GM18907 (cell line): ENCODE measurements around the gene CD79B.

Source experiments
- ATAC-seq: cut with Tn5 transposase; IDR thresholded peaks from one replicate; pipeline ENCODE4 v1.9.1; 2021; ENCODE audit warnings: mild to moderate bottlenecking, moderate library complexity; ENCODE audit not compliant: unreplicated experiment

CD79B gene

GRCh38 chr17:63931981-63932561 lies at the start of gene CD79B:
Gene CD79B (minus strand): TSS chr17:63932331. CDS start chr17:63932261, 70 bp downstream.
- peak; percentile 75 for ATAC-seq

- no peak for ATAC-seq
Measured at GRCh38 chr17:63978272-63979200, 46.4 kb upstream of the CD79B start.

- ATAC-seq: no peak
Measured at GRCh38 chr17:63976702-63977101, 44.6 kb upstream of the CD79B start.

GRCh38 chr17:63975541-63976092 lies 43.5 kb upstream of the CD79B start:
- no peak for ATAC-seq

GRCh38 chr17:63974594-63975192 lies 42.6 kb upstream of the CD79B start:
- ATAC-seq: no peak

GRCh38 chr17:63973930-63974593 lies 41.9 kb upstream of the CD79B start:
- ATAC-seq: no peak

GRCh38 chr17:63973247-63973646 lies 41.1 kb upstream of the CD79B start:
- no peak for ATAC-seq

- no peak for ATAC-seq
Measured at GRCh38 chr17:63972796-63973195, 40.7 kb upstream of the CD79B start, which contains the start of gene SCN4A. Gene SCN4A (minus strand): TSS chr17:63972918. CDS start chr17:63972841, 77 bp downstream.

- ATAC-seq: no peak
Measured at GRCh38 chr17:63969278-63969677, 37.1 kb upstream of the CD79B start.

- no peak for ATAC-seq
Measured at GRCh38 chr17:63967953-63968352, 35.8 kb upstream of the CD79B start.

- no peak for ATAC-seq
Measured at GRCh38 chr17:63966646-63967264, 34.6 kb upstream of the CD79B start.

- no peak for ATAC-seq
Measured at GRCh38 chr17:63963123-63963522, 31.0 kb upstream of the CD79B start.

- no peak for ATAC-seq
Measured at GRCh38 chr17:63962298-63962744, 30.2 kb upstream of the CD79B start.

GRCh38 chr17:63961355-63962212 lies 29.5 kb upstream of the CD79B start:
- no peak for ATAC-seq

- no peak for ATAC-seq
Measured at GRCh38 chr17:63960430-63960829, 28.3 kb upstream of the CD79B start.

- ATAC-seq: no peak
Measured at GRCh38 chr17:63960006-63960405, 27.9 kb upstream of the CD79B start.

GRCh38 chr17:63956296-63956920 lies 24.3 kb upstream of the CD79B start:
- ATAC-seq: no peak

- ATAC-seq: no peak
Measured at GRCh38 chr17:63955791-63956190, 23.7 kb upstream of the CD79B start.

GRCh38 chr17:63955232-63955631 lies 23.1 kb upstream of the CD79B start:
- no peak for ATAC-seq
